Lower leg skin (tissue), 3 donors: Measurements from ENCODE around the gene GLRX3.

ENCODE experiments used
- CTCF ChIP-seq, 3 donors: fragments of 450-650 bp; IDR thresholded peaks; one replicate each; pipeline ENCODE4 v1.5.1; 2016; ENCODE audit warnings: antibody characterized with exemption in 3 of 3, mild to moderate bottlenecking in 3 of 3, moderate library complexity in 2 of 3
- POLR2A ChIP-seq, 2 donors: fragments of 450-650 bp; IDR thresholded peaks; one replicate each; pipeline ENCODE4 v1.6.1; 2016 to 2017; ENCODE audit warnings: antibody characterized with exemption in 2 of 2, mild to moderate bottlenecking in 1 of 2, moderate library complexity in 1 of 2

- TF ChIP-seq CTCF (IDR thresholded peaks at IDR 0.05) = no peak
- no peak for TF ChIP-seq POLR2A (IDR thresholded peaks at IDR 0.05)
Observed at GRCh38 chr10:130105724-130106123, 30.5 kb upstream of the GLRX3 start.
